ENCODE measurements around the gene KIF17.

Gene KIF17

GRCh38 chr1:20691872-20692271 lies 25.9 kb downstream of the KIF17 start:
- no peak for TF ChIP-seq CTCF (conservative IDR thresholded peaks at IDR 0.05)
- no peak overlapping the region for H3K27ac ChIP-seq

GRCh38 chr1:20689645-20690056 lies 28.2 kb downstream of the KIF17 start:
- H3K27ac ChIP-seq = no peak overlapping the region
- no peak for TF ChIP-seq CTCF (conservative IDR thresholded peaks at IDR 0.05)

- H3K27ac ChIP-seq = no peak overlapping the region
- TF ChIP-seq CTCF (conservative IDR thresholded peaks at IDR 0.05) = no peak
Measured at GRCh38 chr1:20686883-20687725, 30.7 kb downstream of the KIF17 start.

GRCh38 chr1:20685741-20686140 lies 32.1 kb downstream of the KIF17 start:
- no peak overlapping the region for H3K27ac ChIP-seq
- TF ChIP-seq CTCF (conservative IDR thresholded peaks at IDR 0.05) = no peak

- TF ChIP-seq CTCF (conservative IDR thresholded peaks at IDR 0.05) = no peak
- H3K27ac ChIP-seq = no peak overlapping the region
Measured at GRCh38 chr1:20685099-20685662, 32.6 kb downstream of the KIF17 start.

GRCh38 chr1:20684651-20685050 lies 33.2 kb downstream of the KIF17 start:
- H3K27ac ChIP-seq = no peak overlapping the region
- no peak for TF ChIP-seq CTCF (conservative IDR thresholded peaks at IDR 0.05)

- no peak overlapping the region for H3K27ac ChIP-seq
- TF ChIP-seq CTCF (conservative IDR thresholded peaks at IDR 0.05) = no peak
Measured at GRCh38 chr1:20684050-20684620, 33.7 kb downstream of the KIF17 start.

All from VCaP (cell line).